Prostate gland (tissue), 2 donors: Measurements from ENCODE around the gene CNTN5.

ENCODE experiments used
- CTCF ChIP-seq, 4 experiments: fragments of 200-600 bp in 2 of 4; fragments of 450-650 bp in 2 of 4; sonication (generic) in 2 of 4; IDR thresholded peaks; 1 replicate in 3 of 4; 2 replicates in 1 of 4; pipeline ENCODE4 v1.5.1; 2016 to 2019; ENCODE audit warnings: antibody characterized with exemption in 4 of 4, mild to moderate bottlenecking in 2 of 4, moderate library complexity in 2 of 4
- POLR2AphosphoS5 ChIP-seq: sonication (generic); formaldehyde crosslinking; IDR thresholded peaks from one replicate; pipeline ENCODE4 v1.6.1; 2017; ENCODE audit warnings: antibody characterized with exemption

DNA sequence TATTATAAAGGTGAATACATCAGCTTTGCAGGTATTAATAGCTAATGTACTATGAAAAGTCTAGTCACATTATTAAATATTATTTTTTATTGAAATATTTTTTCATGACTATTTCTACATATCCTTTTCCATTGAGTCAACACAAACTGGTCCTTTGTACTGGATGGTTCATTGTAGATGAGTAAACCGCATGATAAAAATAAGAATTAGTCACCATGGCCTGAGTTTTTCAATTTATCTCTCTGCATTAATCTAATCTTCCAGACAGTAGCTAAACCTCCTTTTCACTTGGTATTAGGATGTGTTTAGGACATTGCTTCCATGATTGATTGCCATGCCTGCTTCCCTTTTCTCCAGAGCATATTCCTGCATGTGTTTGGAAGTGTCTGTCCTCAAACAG lies 1227.0 kb downstream of the CNTN5 start:
- no peak for TF ChIP-seq CTCF (IDR thresholded peaks at IDR 0.05)
- no peak for TF ChIP-seq POLR2AphosphoS5
